Measurements from ENCODE around the gene ZFAND4.

DNA sequence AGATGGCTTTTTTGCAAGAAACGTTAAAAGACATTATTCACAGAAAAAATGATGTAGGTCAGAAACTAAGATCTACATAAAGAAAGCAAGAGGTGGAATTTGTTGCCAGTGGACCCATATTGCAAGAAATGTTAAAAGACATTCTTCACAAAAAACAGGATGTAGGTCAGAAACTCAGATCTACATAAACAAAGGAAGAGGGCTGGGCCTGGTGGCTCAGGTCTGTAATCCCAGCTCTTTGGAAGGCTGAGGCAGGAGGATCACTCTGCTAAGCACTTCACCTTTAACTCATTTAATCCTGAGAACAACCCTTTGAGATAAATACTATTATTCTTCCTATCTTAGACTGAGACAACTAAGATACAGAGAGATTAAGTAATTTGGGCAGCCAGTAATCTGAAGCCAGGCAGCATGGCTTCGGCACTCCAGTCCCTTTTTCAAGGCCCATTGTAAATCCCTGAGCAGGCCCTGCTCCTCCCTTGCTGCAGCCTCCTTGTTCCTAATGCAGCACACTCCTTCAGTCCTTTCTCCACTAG is 11.6 kb downstream of the ZFAND4 start:
- TF ChIP-seq CTCF (IDR thresholded peaks at IDR 0.05) (no peak), POLR2AphosphoS5 (IDR thresholded peaks at IDR 0.05) (no peak), POLR2A (IDR thresholded peaks at IDR 0.05) (no peak)
